Measurements from ENCODE around the gene GRM8.

GRCh38 chr7:126589068-126589684, 663.6 kb downstream of the GRM8 start:
- TF ChIP-seq ZFX (IDR thresholded peaks at IDR 0.05): no peak
- TF ChIP-seq, protein P1, sequence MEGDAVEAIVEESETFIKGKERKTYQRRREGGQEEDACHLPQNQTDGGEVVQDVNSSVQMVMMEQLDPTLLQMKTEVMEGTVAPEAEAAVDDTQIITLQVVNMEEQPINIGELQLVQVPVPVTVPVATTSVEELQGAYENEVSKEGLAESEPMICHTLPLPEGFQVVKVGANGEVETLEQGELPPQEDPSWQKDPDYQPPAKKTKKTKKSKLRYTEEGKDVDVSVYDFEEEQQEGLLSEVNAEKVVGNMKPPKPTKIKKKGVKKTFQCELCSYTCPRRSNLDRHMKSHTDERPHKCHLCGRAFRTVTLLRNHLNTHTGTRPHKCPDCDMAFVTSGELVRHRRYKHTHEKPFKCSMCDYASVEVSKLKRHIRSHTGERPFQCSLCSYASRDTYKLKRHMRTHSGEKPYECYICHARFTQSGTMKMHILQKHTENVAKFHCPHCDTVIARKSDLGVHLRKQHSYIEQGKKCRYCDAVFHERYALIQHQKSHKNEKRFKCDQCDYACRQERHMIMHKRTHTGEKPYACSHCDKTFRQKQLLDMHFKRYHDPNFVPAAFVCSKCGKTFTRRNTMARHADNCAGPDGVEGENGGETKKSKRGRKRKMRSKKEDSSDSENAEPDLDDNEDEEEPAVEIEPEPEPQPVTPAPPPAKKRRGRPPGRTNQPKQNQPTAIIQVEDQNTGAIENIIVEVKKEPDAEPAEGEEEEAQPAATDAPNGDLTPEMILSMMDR (conservative IDR thresholded peaks at IDR 0.05): no peak
